ENCODE data around the gene WNK1.

DNA sequence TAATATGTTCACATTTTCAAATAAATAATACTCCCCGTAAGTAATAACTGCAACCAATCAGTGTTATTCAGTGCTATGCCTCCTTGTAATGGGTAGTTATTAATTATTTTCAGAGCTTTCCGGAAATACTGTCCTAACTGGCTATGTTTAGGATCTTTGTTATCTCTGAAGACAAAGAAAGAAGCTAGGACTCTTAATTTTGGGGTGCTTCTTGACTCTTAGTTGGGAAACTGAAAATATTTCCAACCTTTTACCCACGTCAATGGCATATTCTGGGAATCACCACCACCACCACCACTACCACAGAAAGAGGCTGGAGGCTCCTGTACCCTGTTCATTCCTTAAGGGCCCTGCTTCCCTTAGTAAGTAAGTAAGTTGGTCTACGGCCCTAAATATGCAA is 158.0 kb downstream of the WNK1 start:
- TF ChIP-seq, protein P1, sequence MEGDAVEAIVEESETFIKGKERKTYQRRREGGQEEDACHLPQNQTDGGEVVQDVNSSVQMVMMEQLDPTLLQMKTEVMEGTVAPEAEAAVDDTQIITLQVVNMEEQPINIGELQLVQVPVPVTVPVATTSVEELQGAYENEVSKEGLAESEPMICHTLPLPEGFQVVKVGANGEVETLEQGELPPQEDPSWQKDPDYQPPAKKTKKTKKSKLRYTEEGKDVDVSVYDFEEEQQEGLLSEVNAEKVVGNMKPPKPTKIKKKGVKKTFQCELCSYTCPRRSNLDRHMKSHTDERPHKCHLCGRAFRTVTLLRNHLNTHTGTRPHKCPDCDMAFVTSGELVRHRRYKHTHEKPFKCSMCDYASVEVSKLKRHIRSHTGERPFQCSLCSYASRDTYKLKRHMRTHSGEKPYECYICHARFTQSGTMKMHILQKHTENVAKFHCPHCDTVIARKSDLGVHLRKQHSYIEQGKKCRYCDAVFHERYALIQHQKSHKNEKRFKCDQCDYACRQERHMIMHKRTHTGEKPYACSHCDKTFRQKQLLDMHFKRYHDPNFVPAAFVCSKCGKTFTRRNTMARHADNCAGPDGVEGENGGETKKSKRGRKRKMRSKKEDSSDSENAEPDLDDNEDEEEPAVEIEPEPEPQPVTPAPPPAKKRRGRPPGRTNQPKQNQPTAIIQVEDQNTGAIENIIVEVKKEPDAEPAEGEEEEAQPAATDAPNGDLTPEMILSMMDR (IDR thresholded peaks at IDR 0.05), result no peak
- TF ChIP-seq POLR2AphosphoS5 (IDR thresholded peaks at IDR 0.05) (no peak), POLR2A (IDR thresholded peaks at IDR 0.05) (no peak)

Measured in breast epithelium (tissue), 3 donors.